Tibial nerve (tissue), 3 donors: ENCODE results near the gene C5orf58.

ENCODE experiments used
- POLR2A ChIP-seq, 2 donors: fragments of 450-650 bp; IDR thresholded peaks; one replicate each; pipeline ENCODE4 v1.6.1; 2017; ENCODE audit warnings: antibody characterized with exemption in 2 of 2, mild to moderate bottlenecking in 2 of 2, moderate library complexity in 2 of 2
- TF ChIP-seq, protein P1 (sequence below), 5 experiments: fragments of 200-600 bp in 3 of 5; fragments of 450-650 bp in 2 of 5; sonication (generic) in 3 of 5; IDR thresholded peaks; one replicate each; pipeline ENCODE4 v1.5.1; 2016 to 2019; ENCODE audit warnings: antibody characterized with exemption in 5 of 5, mild to moderate bottlenecking in 3 of 5, moderate library complexity in 2 of 5

DNA sequence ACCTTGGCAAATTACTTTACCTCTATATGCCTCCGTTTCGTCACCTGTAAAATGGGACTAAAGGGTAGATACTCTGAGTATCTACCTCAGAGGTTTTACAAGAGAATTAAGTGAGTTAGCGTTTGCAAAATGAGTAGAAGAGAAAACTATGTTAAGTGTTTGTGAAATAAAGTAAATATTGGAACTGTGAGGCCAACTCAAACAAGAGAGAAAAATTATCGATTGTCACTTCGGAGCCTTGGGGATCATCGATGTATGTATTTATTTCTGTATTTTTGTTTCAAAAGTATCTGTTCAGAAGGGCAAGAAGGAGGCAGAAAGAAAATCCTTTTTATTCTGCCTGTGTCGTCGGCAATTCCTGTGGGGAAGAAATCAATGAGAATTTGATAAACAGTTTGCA, 25.8 kb upstream of the C5orf58 start:
- TF ChIP-seq, protein P1, sequence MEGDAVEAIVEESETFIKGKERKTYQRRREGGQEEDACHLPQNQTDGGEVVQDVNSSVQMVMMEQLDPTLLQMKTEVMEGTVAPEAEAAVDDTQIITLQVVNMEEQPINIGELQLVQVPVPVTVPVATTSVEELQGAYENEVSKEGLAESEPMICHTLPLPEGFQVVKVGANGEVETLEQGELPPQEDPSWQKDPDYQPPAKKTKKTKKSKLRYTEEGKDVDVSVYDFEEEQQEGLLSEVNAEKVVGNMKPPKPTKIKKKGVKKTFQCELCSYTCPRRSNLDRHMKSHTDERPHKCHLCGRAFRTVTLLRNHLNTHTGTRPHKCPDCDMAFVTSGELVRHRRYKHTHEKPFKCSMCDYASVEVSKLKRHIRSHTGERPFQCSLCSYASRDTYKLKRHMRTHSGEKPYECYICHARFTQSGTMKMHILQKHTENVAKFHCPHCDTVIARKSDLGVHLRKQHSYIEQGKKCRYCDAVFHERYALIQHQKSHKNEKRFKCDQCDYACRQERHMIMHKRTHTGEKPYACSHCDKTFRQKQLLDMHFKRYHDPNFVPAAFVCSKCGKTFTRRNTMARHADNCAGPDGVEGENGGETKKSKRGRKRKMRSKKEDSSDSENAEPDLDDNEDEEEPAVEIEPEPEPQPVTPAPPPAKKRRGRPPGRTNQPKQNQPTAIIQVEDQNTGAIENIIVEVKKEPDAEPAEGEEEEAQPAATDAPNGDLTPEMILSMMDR (IDR thresholded peaks at IDR 0.05): no peak
- no peak for TF ChIP-seq POLR2A (IDR thresholded peaks at IDR 0.05)
